ENCODE results near the gene NYNRIN.
A peak's percentile ranks its signal among the peaks of the same experiment; 100 is the strongest.

Gene NYNRIN

GRCh38 chr14:24395609-24396582 lies 2.9 kb upstream of the NYNRIN start:
- no peak for ATAC-seq
- H3K9me3 Mint-ChIP-seq: no peaks in the 10 kb centered on the region
- H3K4me3 Mint-ChIP-seq: no peak overlapping the region
- H3K36me3 Mint-ChIP-seq: no peaks in the 10 kb centered on the region
- DNase-seq (ENCODE audit: low spot score in 2 of 2): no peak
- H3K4me1 Mint-ChIP-seq: peaks cover 11% of the 10 kb centered on the region
- no peak overlapping the region for H3K27ac Mint-ChIP-seq

- Mint-ChIP-seq H3K9me3 (no peaks in the 10 kb centered on the region), H3K4me3 (no peak overlapping the region), H3K4me1 (peaks cover 11% of the 10 kb centered on the region), H3K36me3 (no peaks in the 10 kb centered on the region), H3K27ac (no peak overlapping the region)
- DNase-seq (ENCODE audit: low spot score in 2 of 2) (no peak), ATAC-seq (no peak)
Observed at GRCh38 chr14:24397639-24398292, 1.0 kb upstream of the NYNRIN start.

GRCh38 chr14:24398293-24398652 lies 530 bp upstream of the NYNRIN start:
- H3K4me1 Mint-ChIP-seq: peaks cover 11% of the 10 kb centered on the region
- ATAC-seq (no peak), DNase-seq (ENCODE audit: low spot score in 2 of 2) (no peak)
- no peak overlapping the region for H3K4me3 Mint-ChIP-seq
- no peaks in the 10 kb centered on the region for H3K36me3 Mint-ChIP-seq
- H3K9me3 Mint-ChIP-seq: no peaks in the 10 kb centered on the region
- no peak overlapping the region for H3K27ac Mint-ChIP-seq

- H3K36me3 Mint-ChIP-seq: no peaks in the 10 kb centered on the region
- H3K27ac Mint-ChIP-seq: peak overlapping the region; percentile 40
- peak overlapping the region; percentile 68 for H3K4me3 Mint-ChIP-seq
- no peaks in the 10 kb centered on the region for H3K9me3 Mint-ChIP-seq
- ATAC-seq: no peak
- peaks cover 11% of the 10 kb centered on the region for H3K4me1 Mint-ChIP-seq
- no peak for DNase-seq (ENCODE audit: low spot score in 2 of 2)
Observed at GRCh38 chr14:24399447-24399822, 632 bp downstream of the NYNRIN start.

GRCh38 chr14:24399999-24400718 lies 1.4 kb downstream of the NYNRIN start:
- no peaks in the 10 kb centered on the region for H3K36me3 Mint-ChIP-seq
- peak overlapping the region; percentile 68 for H3K4me3 Mint-ChIP-seq
- H3K9me3 Mint-ChIP-seq: no peaks in the 10 kb centered on the region
- DNase-seq (ENCODE audit: low spot score in 2 of 2) (no peak), ATAC-seq (no peak)
- H3K27ac Mint-ChIP-seq: peak overlapping the region; percentile 40
- peaks cover 11% of the 10 kb centered on the region for H3K4me1 Mint-ChIP-seq

- no peak overlapping the region for H3K4me3 Mint-ChIP-seq
- ATAC-seq (no peak), DNase-seq (ENCODE audit: low spot score in 2 of 2) (no peak)
- H3K27ac Mint-ChIP-seq: no peak overlapping the region
- H3K36me3 Mint-ChIP-seq: no peaks in the 10 kb centered on the region
- peaks cover 11% of the 10 kb centered on the region for H3K4me1 Mint-ChIP-seq
- H3K9me3 Mint-ChIP-seq: no peaks in the 10 kb centered on the region
Observed at GRCh38 chr14:24401810-24402702, 3.3 kb downstream of the NYNRIN start.

- H3K4me3 Mint-ChIP-seq: no peak overlapping the region
Observed at GRCh38 chr14:24403294-24403998, 4.6 kb downstream of the NYNRIN start.

GRCh38 chr14:24404814-24405213 lies 6.0 kb downstream of the NYNRIN start:
- no peak overlapping the region for H3K4me3 Mint-ChIP-seq
- no peak for DNase-seq (ENCODE audit: low spot score in 2 of 2)
- no peaks in the 10 kb centered on the region for H3K36me3 Mint-ChIP-seq
- H3K27ac Mint-ChIP-seq: no peak overlapping the region
- peaks cover 5% of the 10 kb centered on the region for H3K4me1 Mint-ChIP-seq
- no peak for ATAC-seq
- H3K9me3 Mint-ChIP-seq: no peaks in the 10 kb centered on the region

More at GRCh38 chr14:24403294-24403998, 4.6 kb downstream of the NYNRIN start:
- H3K36me3 Mint-ChIP-seq: no peaks in the 10 kb centered on the region
- DNase-seq (ENCODE audit: low spot score in 2 of 2) (no peak), ATAC-seq (no peak)
- no peaks in the 10 kb centered on the region for H3K9me3 Mint-ChIP-seq
- H3K4me1 Mint-ChIP-seq: peaks cover 11% of the 10 kb centered on the region
- H3K27ac Mint-ChIP-seq: no peak overlapping the region

GRCh38 chr14:24406416-24406815 lies 7.6 kb downstream of the NYNRIN start:
- no peak for ATAC-seq
- no peak overlapping the region for H3K4me3 Mint-ChIP-seq
- DNase-seq (ENCODE audit: low spot score in 2 of 2): no peak
- H3K4me1 Mint-ChIP-seq: no peaks in the 10 kb centered on the region
- H3K9me3 Mint-ChIP-seq: no peaks in the 10 kb centered on the region
- H3K27ac Mint-ChIP-seq: no peak overlapping the region
- H3K36me3 Mint-ChIP-seq: no peaks in the 10 kb centered on the region

- Mint-ChIP-seq H3K4me3 (no peak overlapping the region), H3K27ac (no peak overlapping the region), H3K36me3 (no peaks in the 10 kb centered on the region), H3K9me3 (no peaks in the 10 kb centered on the region), H3K4me1 (no peaks in the 10 kb centered on the region)
- no peak for DNase-seq (ENCODE audit: low spot score in 2 of 2)
- no peak for ATAC-seq
Observed at GRCh38 chr14:24407608-24408325, 9.0 kb downstream of the NYNRIN start.

GRCh38 chr14:24408764-24409163 lies 10.0 kb downstream of the NYNRIN start:
- no peak overlapping the region for H3K4me3 Mint-ChIP-seq
- no peaks in the 10 kb centered on the region for H3K36me3 Mint-ChIP-seq
- no peak overlapping the region for H3K27ac Mint-ChIP-seq
- no peaks in the 10 kb centered on the region for H3K4me1 Mint-ChIP-seq
- no peaks in the 10 kb centered on the region for H3K9me3 Mint-ChIP-seq
- no peak for DNase-seq (ENCODE audit: low spot score in 2 of 2)
- ATAC-seq: no peak

GRCh38 chr14:24409192-24409591 lies 10.4 kb downstream of the NYNRIN start:
- DNase-seq (ENCODE audit: low spot score in 2 of 2) (no peak), ATAC-seq (no peak)
- Mint-ChIP-seq H3K27ac (no peak overlapping the region), H3K9me3 (no peaks in the 10 kb centered on the region), H3K36me3 (no peaks in the 10 kb centered on the region), H3K4me3 (no peak overlapping the region), H3K4me1 (no peaks in the 10 kb centered on the region)

- Mint-ChIP-seq H3K36me3 (no peaks in the 10 kb centered on the region), H3K4me3 (no peak overlapping the region), H3K27ac (no peak overlapping the region), H3K9me3 (no peaks in the 10 kb centered on the region), H3K4me1 (no peaks in the 10 kb centered on the region)
- ATAC-seq: no peak
- no peak for DNase-seq (ENCODE audit: low spot score in 2 of 2)
Observed at GRCh38 chr14:24409956-24410355, 11.2 kb downstream of the NYNRIN start.

Data from stimulated activated effector memory CD8-positive, alpha-beta T cell treated with anti-CD3 and anti-CD28 coated beads, Interleukin-12 subunit alpha, Interleukin-12 subunit beta, amount 100 ng/mL, for 72 hours (primary cell).